OCI-LY7 (cell line): Measurements from ENCODE around the gene NCAM1.

Source experiments
- CTCF ChIP-seq: fragments of 200-600 bp; sonication (generic); conservative IDR thresholded peaks from 2 replicates; pipeline ENCODE4 v1.5.1; 2014; ENCODE audit warnings: mild to moderate bottlenecking, antibody characterized with exemption, low read length, moderate library complexity, mixed read lengths
- EZH2phosphoT487 ChIP-seq: fragments of 200-600 bp; sonication (generic); IDR thresholded peaks from 2 replicates; pipeline ENCODE4 v1.6.1; 2018; ENCODE audit warnings: low read depth, borderline replicate concordance, mild to moderate bottlenecking, mixed run types, antibody characterized with exemption, low read length, moderate library complexity, mixed read lengths

GRCh38 chr11:113249491-113249763 is 288.2 kb downstream of the NCAM1 start:
- TF ChIP-seq EZH2phosphoT487 (no peak), CTCF (no peak)
